ENCODE measurements around the gene PROX2.

PROX2 gene

DNA sequence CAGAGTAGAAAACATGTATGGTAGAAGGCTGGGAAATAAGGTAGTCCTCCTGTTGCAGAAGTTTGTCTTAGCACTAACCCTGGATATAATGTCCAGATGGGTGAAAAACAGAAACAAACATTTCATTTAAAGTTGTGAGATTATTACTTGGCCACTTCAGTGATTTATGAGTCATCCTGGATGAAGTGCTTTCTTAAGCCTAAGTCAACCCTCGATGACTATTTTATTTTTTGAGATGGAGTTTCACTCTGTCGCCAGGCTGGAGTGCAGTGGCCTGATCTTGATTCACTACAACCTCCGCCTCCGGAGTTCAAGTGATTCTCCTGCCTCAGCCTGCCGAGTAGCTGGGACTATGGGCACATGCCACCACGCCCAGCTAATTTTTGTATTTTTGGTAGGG lies 15.9 kb upstream of the PROX2 start:
- no peak overlapping the region for H3K4me3 ChIP-seq (ENCODE audit: low read depth in 1 of 2, low read length in 2 of 2)
- H3K27ac ChIP-seq (ENCODE audit: low read depth, low read length), result no peak overlapping the region
- peaks cover 70% of the 10 kb centered on the region for H3K36me3 ChIP-seq (ENCODE audit: insufficient read depth, low read length)
- H3K27me3 ChIP-seq (ENCODE audit: control insufficient read depth in 1 of 2, insufficient read depth in 2 of 2, low read length in 2 of 2), result no peaks in the 10 kb centered on the region
- no peaks in the 10 kb centered on the region for H3K9me3 ChIP-seq (ENCODE audit: low read length)
- H3K9ac ChIP-seq (ENCODE audit: low read length), result no peak overlapping the region
- peaks cover 10% of the 10 kb centered on the region for H3K4me1 ChIP-seq (ENCODE audit: insufficient read depth, low read length)

GRCh38 chr14:74890262-74890661 lies 14.3 kb upstream of the PROX2 start:
- Histone ChIP-seq H3K27me3 (ENCODE audit: control insufficient read depth in 1 of 2, insufficient read depth in 2 of 2, low read length in 2 of 2) (no peaks in the 10 kb centered on the region), H3K9ac (ENCODE audit: low read length) (no peak overlapping the region), H3K9me3 (ENCODE audit: low read length) (no peaks in the 10 kb centered on the region), H3K4me1 (ENCODE audit: insufficient read depth, low read length) (peaks cover 16% of the 10 kb centered on the region), H3K4me3 (ENCODE audit: low read depth in 1 of 2, low read length in 2 of 2) (no peak overlapping the region), H3K36me3 (ENCODE audit: insufficient read depth, low read length) (peaks cover 59% of the 10 kb centered on the region), H3K27ac (ENCODE audit: low read depth, low read length) (no peak overlapping the region)

DNA sequence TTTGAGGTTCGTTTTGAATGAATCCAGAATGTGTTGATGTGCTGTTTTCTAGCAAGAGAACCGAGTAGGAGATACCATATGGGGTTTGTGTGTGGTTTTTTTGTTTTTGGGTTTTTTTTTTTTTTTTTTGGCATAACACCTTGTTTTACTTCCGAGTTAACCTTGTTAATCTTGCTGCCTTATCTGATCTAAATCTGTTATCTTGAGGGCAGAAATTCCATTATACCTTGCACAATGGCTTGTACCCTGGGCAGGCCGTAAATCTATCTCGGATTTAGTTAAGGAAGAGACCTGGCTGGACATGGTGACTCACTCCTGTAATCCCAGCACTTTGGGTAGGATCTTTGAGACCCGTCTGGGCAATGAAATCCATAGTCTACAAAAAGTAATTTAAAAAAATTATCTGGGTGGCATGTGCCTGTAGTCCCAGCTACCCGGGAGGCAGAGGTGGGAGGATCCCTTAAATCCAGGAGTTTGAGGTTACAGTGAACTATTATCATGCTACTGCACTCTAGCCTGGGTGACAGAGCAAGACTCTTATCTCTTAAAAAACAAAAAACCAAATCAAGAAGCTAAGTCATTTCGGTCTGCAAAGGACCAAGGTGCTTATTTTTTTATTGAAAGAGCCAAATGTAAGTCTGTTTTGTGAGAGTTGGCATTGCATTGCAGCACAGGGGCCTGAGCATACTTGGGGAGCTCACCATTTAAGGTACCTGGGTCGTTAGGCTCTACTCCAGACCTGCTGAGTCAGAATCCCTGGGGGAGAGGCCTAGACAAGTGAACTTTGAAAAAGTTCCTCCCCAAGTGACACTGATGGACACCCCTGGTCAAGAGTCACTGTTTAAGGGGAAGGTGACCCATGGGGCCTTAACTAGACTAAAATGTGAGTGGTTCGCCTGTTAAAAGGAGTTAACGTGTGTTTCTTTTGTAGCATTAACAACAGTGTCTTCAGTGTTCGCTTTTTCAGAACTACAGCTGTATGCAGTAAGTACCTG lies 12.5 kb upstream of the PROX2 start:
- H3K4me3 ChIP-seq (ENCODE audit: low read depth in 1 of 2, low read length in 2 of 2), result no peak overlapping the region
- H3K9ac ChIP-seq (ENCODE audit: low read length), result no peak overlapping the region
- H3K36me3 ChIP-seq (ENCODE audit: insufficient read depth, low read length), result peaks cover 44% of the 10 kb centered on the region
- no peak overlapping the region for H3K27ac ChIP-seq (ENCODE audit: low read depth, low read length)
- peaks cover 34% of the 10 kb centered on the region for H3K4me1 ChIP-seq (ENCODE audit: insufficient read depth, low read length)
- H3K27me3 ChIP-seq (ENCODE audit: control insufficient read depth in 1 of 2, insufficient read depth in 2 of 2, low read length in 2 of 2), result no peaks in the 10 kb centered on the region
- no peaks in the 10 kb centered on the region for H3K9me3 ChIP-seq (ENCODE audit: low read length)

DNA sequence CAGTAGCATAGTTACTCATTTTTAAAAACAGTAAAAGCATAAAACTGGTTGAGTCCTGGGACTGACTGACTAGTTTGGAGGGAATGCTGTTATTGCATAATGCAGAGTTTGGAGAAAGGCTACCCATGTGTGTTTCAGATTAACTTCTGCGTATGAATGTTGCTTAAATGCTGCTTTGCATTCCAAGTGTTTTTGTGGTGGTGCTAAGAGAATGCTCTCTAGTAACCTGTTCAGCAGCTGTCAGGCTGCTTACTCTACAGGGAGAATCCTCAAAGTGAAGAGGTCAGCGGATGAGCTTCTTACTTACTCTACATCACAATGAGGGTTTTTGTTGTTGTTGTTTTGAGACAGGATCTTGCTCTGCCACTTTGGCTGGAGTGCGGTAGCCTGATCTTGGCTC lies 10.1 kb upstream of the PROX2 start:
- no peaks in the 10 kb centered on the region for H3K9me3 ChIP-seq (ENCODE audit: low read length)
- H3K4me1 ChIP-seq (ENCODE audit: insufficient read depth, low read length), result peaks cover 39% of the 10 kb centered on the region
- no peak overlapping the region for H3K27ac ChIP-seq (ENCODE audit: low read depth, low read length)
- no peaks in the 10 kb centered on the region for H3K27me3 ChIP-seq (ENCODE audit: control insufficient read depth in 1 of 2, insufficient read depth in 2 of 2, low read length in 2 of 2)
- H3K36me3 ChIP-seq (ENCODE audit: insufficient read depth, low read length), result peaks cover 20% of the 10 kb centered on the region
- H3K4me3 ChIP-seq (ENCODE audit: low read depth in 1 of 2, low read length in 2 of 2), result no peak overlapping the region
- H3K9ac ChIP-seq (ENCODE audit: low read length), result no peak overlapping the region

GRCh38 chr14:74882103-74882920 lies 6.4 kb upstream of the PROX2 start:
- peak overlapping the region; percentile 99 for H3K9ac ChIP-seq (ENCODE audit: low read length)
- H3K4me1 ChIP-seq (ENCODE audit: insufficient read depth, low read length), result peaks cover 32% of the 10 kb centered on the region
- H3K27me3 ChIP-seq (ENCODE audit: control insufficient read depth in 1 of 2, insufficient read depth in 2 of 2, low read length in 2 of 2), result no peaks in the 10 kb centered on the region
- H3K36me3 ChIP-seq (ENCODE audit: insufficient read depth, low read length), result peaks cover 4% of the 10 kb centered on the region
- H3K4me3 ChIP-seq (ENCODE audit: low read depth in 1 of 2, low read length in 2 of 2), result peak overlapping the region; percentile 73 to 79
- H3K9me3 ChIP-seq (ENCODE audit: low read length), result no peaks in the 10 kb centered on the region
- peak overlapping the region; percentile 79 for H3K27ac ChIP-seq (ENCODE audit: low read depth, low read length)

- peak within 1 kb of the TSS; percentile 73 to 79 for H3K4me3 ChIP-seq (ENCODE audit: low read depth in 1 of 2, low read length in 2 of 2)
- H3K36me3 ChIP-seq (ENCODE audit: insufficient read depth, low read length), result peaks cover 4% of the 10 kb centered on the region
- peaks cover 32% of the 10 kb centered on the region for H3K4me1 ChIP-seq (ENCODE audit: insufficient read depth, low read length)
- no peaks in the 10 kb centered on the region for H3K27me3 ChIP-seq (ENCODE audit: control insufficient read depth in 1 of 2, insufficient read depth in 2 of 2, low read length in 2 of 2)
- H3K9me3 ChIP-seq (ENCODE audit: low read length), result no peaks in the 10 kb centered on the region
- H3K27ac ChIP-seq (ENCODE audit: low read depth, low read length), result peak within 1 kb of the TSS; percentile 79
- H3K9ac ChIP-seq (ENCODE audit: low read length), result peak within 1 kb of the TSS; percentile 99
These were observed 5.6 kb upstream of the PROX2 start, which contains the start of gene DLST for GRCh38 chr14:74881431-74882102. DLST (plus strand) TSS chr14:74881916; CDS start chr14:74881954, 38 bp downstream.

DNA sequence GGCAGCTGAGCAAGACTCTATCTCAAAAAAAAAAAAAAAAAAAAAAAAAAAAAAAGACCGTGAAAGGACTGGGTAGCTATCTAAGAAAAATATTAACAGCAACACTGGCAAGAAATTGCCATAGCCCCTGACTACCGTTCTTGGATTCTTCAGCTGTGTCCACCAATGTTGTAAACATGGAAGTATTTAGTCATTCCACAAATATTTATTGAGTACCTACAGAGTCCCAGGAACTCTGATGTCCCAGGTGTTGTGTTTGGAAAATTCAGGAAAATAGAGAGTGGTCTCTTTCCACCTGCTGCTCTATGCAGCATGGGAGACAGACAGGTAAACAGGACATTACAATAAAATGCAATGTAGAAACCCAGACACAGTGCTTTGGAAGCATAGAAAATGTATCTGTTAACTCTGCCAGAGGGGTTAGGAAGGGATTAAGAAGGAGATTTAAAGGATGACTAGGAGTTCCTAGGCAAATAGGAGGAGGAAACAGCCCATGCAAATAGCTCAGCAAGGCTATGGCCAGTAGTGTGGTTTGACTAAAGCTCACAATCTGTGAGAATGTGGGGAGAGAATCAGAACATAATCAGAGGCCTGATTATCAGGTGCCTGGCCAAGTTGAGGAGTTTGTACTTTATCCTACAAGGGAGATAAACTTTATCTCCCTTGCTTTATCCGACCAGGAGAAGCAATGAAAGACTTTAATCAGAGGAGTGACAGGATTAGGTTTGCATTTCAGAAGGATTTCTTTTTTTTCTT lies 3.7 kb upstream of the PROX2 start:
- Histone ChIP-seq H3K36me3 (ENCODE audit: insufficient read depth, low read length) (no peaks in the 10 kb centered on the region), H3K27ac (ENCODE audit: low read depth, low read length) (no peak overlapping the region), H3K4me3 (ENCODE audit: low read depth in 1 of 2, low read length in 2 of 2) (no peak overlapping the region), H3K27me3 (ENCODE audit: control insufficient read depth in 1 of 2, insufficient read depth in 2 of 2, low read length in 2 of 2) (no peaks in the 10 kb centered on the region), H3K4me1 (ENCODE audit: insufficient read depth, low read length) (peaks cover 20% of the 10 kb centered on the region), H3K9ac (ENCODE audit: low read length) (no peak overlapping the region), H3K9me3 (ENCODE audit: low read length) (no peaks in the 10 kb centered on the region)

DNA sequence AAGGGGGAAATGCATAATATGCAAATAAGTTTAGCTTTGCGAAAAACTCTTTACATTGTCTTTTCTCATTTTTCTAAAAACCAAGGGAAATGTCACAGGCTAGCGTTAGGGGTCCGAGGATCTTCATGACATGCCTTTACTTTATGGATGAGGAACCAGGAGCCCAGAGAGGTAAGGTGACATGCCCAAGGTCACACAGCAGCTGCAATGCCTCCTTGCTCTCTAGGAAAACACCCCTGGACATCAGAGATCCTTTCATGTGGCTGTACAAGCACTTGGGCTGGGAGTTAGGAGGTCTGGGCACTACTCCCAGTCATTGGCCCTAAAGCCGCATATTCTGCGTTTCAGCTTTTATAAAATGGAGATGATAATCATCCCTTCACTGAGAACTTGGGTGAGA lies 741 bp downstream of the PROX2 start:
- no peak overlapping the region for H3K27ac ChIP-seq (ENCODE audit: low read depth, low read length)
- no peaks in the 10 kb centered on the region for H3K9me3 ChIP-seq (ENCODE audit: low read length)
- H3K36me3 ChIP-seq (ENCODE audit: insufficient read depth, low read length), result no peaks in the 10 kb centered on the region
- H3K27me3 ChIP-seq (ENCODE audit: control insufficient read depth in 1 of 2, insufficient read depth in 2 of 2, low read length in 2 of 2), result no peaks in the 10 kb centered on the region
- H3K9ac ChIP-seq (ENCODE audit: low read length), result no peak overlapping the region
- H3K4me3 ChIP-seq (ENCODE audit: low read depth in 1 of 2, low read length in 2 of 2), result no peak overlapping the region
- H3K4me1 ChIP-seq (ENCODE audit: insufficient read depth, low read length), result no peaks in the 10 kb centered on the region

GRCh38 chr14:74871819-74872218 lies 4.1 kb downstream of the PROX2 start:
- no peak overlapping the region for H3K4me3 ChIP-seq (ENCODE audit: low read depth in 1 of 2, low read length in 2 of 2)
- no peaks in the 10 kb centered on the region for H3K4me1 ChIP-seq (ENCODE audit: insufficient read depth, low read length)
- H3K36me3 ChIP-seq (ENCODE audit: insufficient read depth, low read length), result no peaks in the 10 kb centered on the region
- peaks cover 0 to 4% of the 10 kb centered on the region in 2 donors for H3K27me3 ChIP-seq (ENCODE audit: control insufficient read depth in 1 of 2, insufficient read depth in 2 of 2, low read length in 2 of 2)
- H3K9ac ChIP-seq (ENCODE audit: low read length), result no peak overlapping the region
- no peak overlapping the region for H3K27ac ChIP-seq (ENCODE audit: low read depth, low read length)
- H3K9me3 ChIP-seq (ENCODE audit: low read length), result no peaks in the 10 kb centered on the region

GRCh38 chr14:74868739-74869138 lies 7.2 kb downstream of the PROX2 start:
- Histone ChIP-seq H3K27me3 (ENCODE audit: control insufficient read depth in 1 of 2, insufficient read depth in 2 of 2, low read length in 2 of 2) (peaks cover 0 to 4% of the 10 kb centered on the region in 2 donors), H3K9ac (ENCODE audit: low read length) (no peak overlapping the region), H3K27ac (ENCODE audit: low read depth, low read length) (no peak overlapping the region), H3K4me3 (ENCODE audit: low read depth in 1 of 2, low read length in 2 of 2) (no peak overlapping the region), H3K4me1 (ENCODE audit: insufficient read depth, low read length) (no peaks in the 10 kb centered on the region), H3K36me3 (ENCODE audit: insufficient read depth, low read length) (no peaks in the 10 kb centered on the region), H3K9me3 (ENCODE audit: low read length) (no peaks in the 10 kb centered on the region)
